GM10266 (cell line): ENCODE results near the gene NR4A1.
A peak's percentile ranks its signal among the peaks of the same experiment; 100 is the strongest.

Source experiments
- DNase-seq: peaks from one replicate; pipeline ENCODE4 v3.0.0; 2012; ENCODE audit errors: extremely low spot score
- CTCF ChIP-seq: IDR thresholded peaks from 2 replicates; pipeline ENCODE4 v1.5.1; 2012; ENCODE audit warnings: mild to moderate bottlenecking, low read depth; ENCODE audit not compliant: control insufficient read depth, insufficient read depth; ENCODE audit errors: missing control alignments

The NR4A1 gene

GRCh38 chr12:52011602-52012214 lies 39.5 kb upstream of the NR4A1 start:
- no peak for DNase-seq
- TF ChIP-seq CTCF: no peak

- DNase-seq: peak; percentile 25
- no peak for TF ChIP-seq CTCF
Observed at GRCh38 chr12:52013626-52014310, 37.5 kb upstream of the NR4A1 start.

GRCh38 chr12:52014567-52015530 lies 36.4 kb upstream of the NR4A1 start:
- no peak for TF ChIP-seq CTCF
- no peak for DNase-seq

- no peak for DNase-seq
- no peak for TF ChIP-seq CTCF
Observed at GRCh38 chr12:52015532-52016041, 35.7 kb upstream of the NR4A1 start.

- no peak for DNase-seq
- no peak for TF ChIP-seq CTCF
Observed at GRCh38 chr12:52018433-52019112, 32.7 kb upstream of the NR4A1 start.

GRCh38 chr12:52019113-52019770 lies 32.0 kb upstream of the NR4A1 start:
- TF ChIP-seq CTCF: no peak
- no peak for DNase-seq
